PFSK-1 (cell line): ENCODE measurements around the gene TLE2.

Experiments
- FOXP2 ChIP-seq: optimal IDR thresholded peaks from 2 replicates; pipeline ENCODE3; 2011; ENCODE audit warnings: borderline replicate concordance, control low read depth, inconsistent platforms; ENCODE audit not compliant: insufficient read depth; ENCODE audit errors: extremely low read length, extremely low read depth
- POLR2AphosphoS5 ChIP-seq: IDR thresholded peaks from 2 replicates; pipeline ENCODE4 v1.6.1; 2012; ENCODE audit warnings: low read depth, mild to moderate bottlenecking, control low read depth, low read length, moderate library complexity
- SIN3A ChIP-seq: IDR thresholded peaks from 2 replicates; pipeline ENCODE4 v1.6.1; 2012; ENCODE audit warnings: mild to moderate bottlenecking, low read length, moderate library complexity, borderline replicate concordance; ENCODE audit not compliant: insufficient read depth
- TAF1 ChIP-seq: IDR thresholded peaks from 2 replicates; pipeline ENCODE4 v1.6.1; 2012; ENCODE audit warnings: low read length, control low read depth, borderline replicate concordance; ENCODE audit not compliant: insufficient read depth
- TF ChIP-seq, protein P1 (sequence below), 2 experiments: IDR thresholded peaks; 2 replicates each; pipeline versions ENCODE4 v1.6.1 to v1.8.0; 2011 to 2012; ENCODE audit warnings: low read depth in 2 of 2, low read length in 2 of 2, control low read depth in 1 of 2, inconsistent platforms in 1 of 2, mild to moderate bottlenecking in 1 of 2, moderate library complexity in 1 of 2; ENCODE audit not compliant: insufficient read depth in 1 of 2

DNA sequence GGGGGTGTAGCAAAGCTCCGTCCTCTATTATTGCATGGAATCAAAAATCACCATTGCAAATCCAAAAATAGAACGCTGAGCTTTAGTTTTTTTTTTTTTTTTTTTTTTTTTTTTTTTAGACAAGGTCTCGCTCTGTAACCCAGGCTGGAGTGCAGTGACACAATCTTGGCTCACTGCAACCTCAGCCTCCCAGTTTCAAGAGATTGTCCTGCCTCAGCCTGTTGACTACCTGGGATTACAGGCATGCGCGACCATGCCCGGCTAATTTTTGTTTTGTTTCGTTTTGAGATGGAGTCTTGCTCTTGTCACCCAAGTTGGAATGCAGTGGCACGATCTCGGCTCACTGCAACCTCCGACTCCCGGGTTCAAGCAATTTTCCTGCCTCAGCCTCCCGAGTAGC lies 69.0 kb downstream of the TLE2 start:
- no peak for TF ChIP-seq POLR2AphosphoS5
- no peak for TF ChIP-seq SIN3A
- no peak for TF ChIP-seq FOXP2
- TF ChIP-seq TAF1, result no peak
- TF ChIP-seq, protein P1, sequence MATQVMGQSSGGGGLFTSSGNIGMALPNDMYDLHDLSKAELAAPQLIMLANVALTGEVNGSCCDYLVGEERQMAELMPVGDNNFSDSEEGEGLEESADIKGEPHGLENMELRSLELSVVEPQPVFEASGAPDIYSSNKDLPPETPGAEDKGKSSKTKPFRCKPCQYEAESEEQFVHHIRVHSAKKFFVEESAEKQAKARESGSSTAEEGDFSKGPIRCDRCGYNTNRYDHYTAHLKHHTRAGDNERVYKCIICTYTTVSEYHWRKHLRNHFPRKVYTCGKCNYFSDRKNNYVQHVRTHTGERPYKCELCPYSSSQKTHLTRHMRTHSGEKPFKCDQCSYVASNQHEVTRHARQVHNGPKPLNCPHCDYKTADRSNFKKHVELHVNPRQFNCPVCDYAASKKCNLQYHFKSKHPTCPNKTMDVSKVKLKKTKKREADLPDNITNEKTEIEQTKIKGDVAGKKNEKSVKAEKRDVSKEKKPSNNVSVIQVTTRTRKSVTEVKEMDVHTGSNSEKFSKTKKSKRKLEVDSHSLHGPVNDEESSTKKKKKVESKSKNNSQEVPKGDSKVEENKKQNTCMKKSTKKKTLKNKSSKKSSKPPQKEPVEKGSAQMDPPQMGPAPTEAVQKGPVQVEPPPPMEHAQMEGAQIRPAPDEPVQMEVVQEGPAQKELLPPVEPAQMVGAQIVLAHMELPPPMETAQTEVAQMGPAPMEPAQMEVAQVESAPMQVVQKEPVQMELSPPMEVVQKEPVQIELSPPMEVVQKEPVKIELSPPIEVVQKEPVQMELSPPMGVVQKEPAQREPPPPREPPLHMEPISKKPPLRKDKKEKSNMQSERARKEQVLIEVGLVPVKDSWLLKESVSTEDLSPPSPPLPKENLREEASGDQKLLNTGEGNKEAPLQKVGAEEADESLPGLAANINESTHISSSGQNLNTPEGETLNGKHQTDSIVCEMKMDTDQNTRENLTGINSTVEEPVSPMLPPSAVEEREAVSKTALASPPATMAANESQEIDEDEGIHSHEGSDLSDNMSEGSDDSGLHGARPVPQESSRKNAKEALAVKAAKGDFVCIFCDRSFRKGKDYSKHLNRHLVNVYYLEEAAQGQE (IDR thresholded peaks at IDR 0.05; ENCODE audit: insufficient read depth in 1 of 2, low read depth in 2 of 2, low read length in 2 of 2), result no peak
